GM12878 (cell line): ENCODE results near the gene SRRM5. TPM values are rescaled to one million over a fixed set of nuclear protein-coding genes. Genes with fewer than 3 reads are reported as not detected.

ENCODE experiments used
- BCL11A ChIP-seq: IDR thresholded peaks from 2 replicates; pipeline ENCODE4 v1.6.1; 2011; ENCODE audit warnings: low read depth, low read length
- BHLHE40 ChIP-seq, 2 experiments: fragments of 450-650 bp in 1 of 2; IDR thresholded peaks; 2 replicates each; pipeline ENCODE4 v1.6.1; 2011 to 2017; ENCODE audit warnings: low read depth in 2 of 2, borderline replicate concordance in 1 of 2, improper control_type of control experiment in 1 of 2, low read length in 1 of 2, mild to moderate bottlenecking in 1 of 2
- CBX3 ChIP-seq: fragments of 200-600 bp; sonication (generic); IDR thresholded peaks from 2 replicates; pipeline ENCODE4 v1.6.1; 2016; ENCODE audit warnings: low read depth, borderline replicate concordance
- CBX5 ChIP-seq: sonication (generic); IDR thresholded peaks from 2 replicates; pipeline ENCODE4 v1.6.1; 2016; ENCODE audit warnings: low read depth, moderate library complexity, mild to moderate bottlenecking, inconsistent platforms
- CHD2 ChIP-seq: IDR thresholded peaks from 2 replicates; pipeline ENCODE4 v1.6.1; 2011; ENCODE audit warnings: low read depth, low read length, improper control_type of control experiment, borderline replicate concordance
- EED ChIP-seq: sonication (generic); IDR thresholded peaks from 2 replicates; pipeline ENCODE4 v1.6.1; 2016; ENCODE audit warnings: antibody characterized with exemption, low read depth
- ETV6 ChIP-seq, 2 experiments: fragments of 450-650 bp in 1 of 2; IDR thresholded peaks in 1 of 2; conservative IDR thresholded peaks in 1 of 2; 2 replicates each; pipeline ENCODE4 v1.6.1; 2014; ENCODE audit warnings: antibody characterized with exemption in 1 of 2, borderline replicate concordance in 1 of 2, low read depth in 1 of 2, mild to moderate bottlenecking in 1 of 2, moderate library complexity in 1 of 2
- FOS ChIP-seq: IDR thresholded peaks from 3 replicates; pipeline ENCODE4 v1.6.1; 2011; ENCODE audit warnings: borderline replicate concordance; ENCODE audit not compliant: insufficient read length; ENCODE audit errors: extremely low read depth
- HCFC1 ChIP-seq: fragments of 150-350 bp; IDR thresholded peaks from 2 replicates; pipeline ENCODE4 v1.6.1; 2014; ENCODE audit warnings: low read length
- HDAC6 ChIP-seq: fragments of 200-600 bp; sonication (generic); IDR thresholded peaks from one replicate; pipeline ENCODE4 v1.8.0; 2017; ENCODE audit warnings: antibody characterized with exemption; ENCODE audit not compliant: unreplicated experiment
- HDGF ChIP-seq: fragments of 450-650 bp; IDR thresholded peaks from 2 replicates; pipeline ENCODE4 v1.6.1; 2016; ENCODE audit warnings: antibody characterized with exemption
- MYB ChIP-seq: fragments of 150-350 bp; IDR thresholded peaks from 2 replicates; pipeline ENCODE4 v1.6.1; 2014; ENCODE audit warnings: mild to moderate bottlenecking, low read depth, low read length, borderline replicate concordance
- NFIC ChIP-seq: IDR thresholded peaks from 2 replicates; pipeline ENCODE4 v1.6.1; 2012; ENCODE audit warnings: low read depth, mild to moderate bottlenecking, inconsistent platforms, low read length, moderate library complexity
- NR2F1 ChIP-seq: fragments of 450-650 bp; conservative IDR thresholded peaks from 2 replicates; pipeline ENCODE4 v1.6.1; 2017; ENCODE audit warnings: mild to moderate bottlenecking
- PAX5 ChIP-seq: IDR thresholded peaks from 2 replicates; pipeline ENCODE4 v1.6.1; 2011; ENCODE audit warnings: low read depth, low read length, borderline replicate concordance
- RAD51 ChIP-seq: fragments of 450-650 bp; IDR thresholded peaks from 2 replicates; pipeline ENCODE4 v1.6.1; 2016; ENCODE audit warnings: moderate library complexity, mild to moderate bottlenecking, inconsistent platforms
- RBBP5 ChIP-seq: fragments of 200-600 bp; sonication (generic); conservative IDR thresholded peaks from 2 replicates; pipeline ENCODE4 v1.6.1; 2016
- RFX5 ChIP-seq: IDR thresholded peaks from 2 replicates; pipeline ENCODE4 v1.6.1; 2011; ENCODE audit warnings: low read depth, low read length, improper control_type of control experiment
- SMAD1 ChIP-seq: fragments of 450-650 bp; IDR thresholded peaks from 2 replicates; pipeline ENCODE4 v1.6.1; 2018; ENCODE audit warnings: mild to moderate bottlenecking, low read depth; ENCODE audit not compliant: partially characterized antibody
- SPI1 ChIP-seq: IDR thresholded peaks from 2 replicates; pipeline ENCODE4 v1.6.1; 2011; ENCODE audit warnings: low read depth, mild to moderate bottlenecking, low read length, moderate library complexity, borderline replicate concordance; ENCODE audit not compliant: insufficient read depth
- polyA plus RNA-seq, 11 experiments: library from polyadenylated mRNA; depleted of rRNA in 4 of 11; unstranded in 6 of 11; stranded (reverse) in 5 of 11; fragments of >200 nt; fragmentation: Nextera tagmentation in 4 of 11; fragmentation: Illumina TruSeq in 1 of 11; extraction: Ambion mirVana in 4 of 11; extraction: Trizol in 1 of 11; gene quantifications; 1 replicate in 1 of 11; 2 replicates in 10 of 11; pipeline versions ENCODE4 v1.2.1 to v1.2.3, GENCODE V29; 2011 to 2016; ENCODE audit warnings: inconsistent platforms in 2 of 11, missing spikeins in 2 of 11, low read depth in 1 of 11
- total RNA-seq, 4 experiments: library from RNA; depleted of rRNA in 3 of 4; stranded (reverse); fragments of >200 nt in 3 of 4; fragmentation: Illumina TruSeq in 1 of 4; extraction: Trizol in 1 of 4; gene quantifications; 2 replicates each; pipeline versions ENCODE4 v1.2.1 to v1.2.3, GENCODE V29; 2013 to 2021
- TF ChIP-seq, protein P1 (sequence below): fragments of 450-650 bp; IDR thresholded peaks from 2 replicates; pipeline ENCODE4 v1.6.1; 2017; ENCODE audit warnings: mild to moderate bottlenecking, low read depth, inconsistent platforms; ENCODE audit not compliant: poor library complexity, severe bottlenecking
- TF ChIP-seq, protein P2 (sequence below): fragments of 450-650 bp; formaldehyde crosslinking; IDR thresholded peaks from 2 replicates; pipeline ENCODE4 v1.5.0; 2022; ENCODE audit warnings: mild to moderate bottlenecking, missing genetic modification characterization
- TF ChIP-seq, protein P3 (sequence below): fragments of 450-650 bp; formaldehyde crosslinking; IDR thresholded peaks from 2 replicates; pipeline ENCODE4 v1.4.0; 2020; ENCODE audit warnings: mild to moderate bottlenecking, moderate library complexity

SRRM5 gene
- total and polyA plus RNA-seq, 10 of the 15 experiments (the other 5 are each of a cell fraction or from before 2014, with no cell fraction given), result 0.06 to 0.38 (median 0.24) TPM; not detected in 2

DNA sequence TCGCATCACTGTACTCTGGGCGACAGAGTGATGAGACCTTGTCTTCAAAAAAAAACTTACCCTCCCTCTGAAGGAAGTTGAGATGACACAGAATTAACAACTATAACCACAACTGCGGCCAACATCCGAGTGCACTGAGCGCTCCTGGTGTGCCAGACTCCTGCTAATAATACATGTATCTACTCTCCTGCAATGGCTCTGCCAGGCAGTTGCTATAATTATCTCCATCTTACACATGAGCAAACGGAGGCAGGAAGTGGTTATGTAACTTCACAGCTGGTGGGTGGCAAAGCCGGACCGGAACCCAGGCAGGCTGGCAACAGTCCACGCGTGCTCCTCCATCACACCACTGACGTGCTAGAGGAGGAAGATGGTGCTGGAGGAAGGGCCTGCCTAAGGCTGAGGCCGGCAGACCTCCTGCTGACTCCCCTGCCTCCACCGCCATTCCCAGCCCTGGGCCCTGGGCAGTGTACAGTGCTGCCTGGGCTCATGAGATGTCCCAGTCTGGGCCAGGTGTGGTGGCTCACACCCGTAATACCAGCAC lies 49.1 kb upstream of the SRRM5 start (continued):
- TF ChIP-seq, protein P1, sequence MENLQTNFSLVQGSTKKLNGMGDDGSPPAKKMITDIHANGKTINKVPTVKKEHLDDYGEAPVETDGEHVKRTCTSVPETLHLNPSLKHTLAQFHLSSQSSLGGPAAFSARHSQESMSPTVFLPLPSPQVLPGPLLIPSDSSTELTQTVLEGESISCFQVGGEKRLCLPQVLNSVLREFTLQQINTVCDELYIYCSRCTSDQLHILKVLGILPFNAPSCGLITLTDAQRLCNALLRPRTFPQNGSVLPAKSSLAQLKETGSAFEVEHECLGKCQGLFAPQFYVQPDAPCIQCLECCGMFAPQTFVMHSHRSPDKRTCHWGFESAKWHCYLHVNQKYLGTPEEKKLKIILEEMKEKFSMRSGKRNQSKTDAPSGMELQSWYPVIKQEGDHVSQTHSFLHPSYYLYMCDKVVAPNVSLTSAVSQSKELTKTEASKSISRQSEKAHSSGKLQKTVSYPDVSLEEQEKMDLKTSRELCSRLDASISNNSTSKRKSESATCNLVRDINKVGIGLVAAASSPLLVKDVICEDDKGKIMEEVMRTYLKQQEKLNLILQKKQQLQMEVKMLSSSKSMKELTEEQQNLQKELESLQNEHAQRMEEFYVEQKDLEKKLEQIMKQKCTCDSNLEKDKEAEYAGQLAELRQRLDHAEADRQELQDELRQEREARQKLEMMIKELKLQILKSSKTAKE, result no peak
- TF ChIP-seq, protein P2, sequence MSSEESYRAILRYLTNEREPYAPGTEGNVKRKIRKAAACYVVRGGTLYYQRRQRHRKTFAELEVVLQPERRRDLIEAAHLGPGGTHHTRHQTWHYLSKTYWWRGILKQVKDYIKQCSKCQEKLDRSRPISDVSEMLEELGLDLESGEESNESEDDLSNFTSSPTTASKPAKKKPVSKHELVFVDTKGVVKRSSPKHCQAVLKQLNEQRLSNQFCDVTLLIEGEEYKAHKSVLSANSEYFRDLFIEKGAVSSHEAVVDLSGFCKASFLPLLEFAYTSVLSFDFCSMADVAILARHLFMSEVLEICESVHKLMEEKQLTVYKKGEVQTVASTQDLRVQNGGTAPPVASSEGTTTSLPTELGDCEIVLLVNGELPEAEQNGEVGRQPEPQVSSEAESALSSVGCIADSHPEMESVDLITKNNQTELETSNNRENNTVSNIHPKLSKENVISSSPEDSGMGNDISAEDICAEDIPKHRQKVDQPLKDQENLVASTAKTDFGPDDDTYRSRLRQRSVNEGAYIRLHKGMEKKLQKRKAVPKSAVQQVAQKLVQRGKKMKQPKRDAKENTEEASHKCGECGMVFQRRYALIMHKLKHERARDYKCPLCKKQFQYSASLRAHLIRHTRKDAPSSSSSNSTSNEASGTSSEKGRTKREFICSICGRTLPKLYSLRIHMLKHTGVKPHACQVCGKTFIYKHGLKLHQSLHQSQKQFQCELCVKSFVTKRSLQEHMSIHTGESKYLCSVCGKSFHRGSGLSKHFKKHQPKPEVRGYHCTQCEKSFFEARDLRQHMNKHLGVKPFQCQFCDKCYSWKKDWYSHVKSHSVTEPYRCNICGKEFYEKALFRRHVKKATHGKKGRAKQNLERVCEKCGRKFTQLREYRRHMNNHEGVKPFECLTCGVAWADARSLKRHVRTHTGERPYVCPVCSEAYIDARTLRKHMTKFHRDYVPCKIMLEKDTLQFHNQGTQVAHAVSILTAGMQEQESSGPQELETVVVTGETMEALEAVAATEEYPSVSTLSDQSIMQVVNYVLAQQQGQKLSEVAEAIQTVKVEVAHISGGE (CRISPR knock-in tag), result no peak
- TF ChIP-seq EED, result peak; percentile 59; the same call in 1 of the 2 replicates
- TF ChIP-seq CBX3, result no peak
- TF ChIP-seq BCL11A, result no peak
- TF ChIP-seq, protein P3, sequence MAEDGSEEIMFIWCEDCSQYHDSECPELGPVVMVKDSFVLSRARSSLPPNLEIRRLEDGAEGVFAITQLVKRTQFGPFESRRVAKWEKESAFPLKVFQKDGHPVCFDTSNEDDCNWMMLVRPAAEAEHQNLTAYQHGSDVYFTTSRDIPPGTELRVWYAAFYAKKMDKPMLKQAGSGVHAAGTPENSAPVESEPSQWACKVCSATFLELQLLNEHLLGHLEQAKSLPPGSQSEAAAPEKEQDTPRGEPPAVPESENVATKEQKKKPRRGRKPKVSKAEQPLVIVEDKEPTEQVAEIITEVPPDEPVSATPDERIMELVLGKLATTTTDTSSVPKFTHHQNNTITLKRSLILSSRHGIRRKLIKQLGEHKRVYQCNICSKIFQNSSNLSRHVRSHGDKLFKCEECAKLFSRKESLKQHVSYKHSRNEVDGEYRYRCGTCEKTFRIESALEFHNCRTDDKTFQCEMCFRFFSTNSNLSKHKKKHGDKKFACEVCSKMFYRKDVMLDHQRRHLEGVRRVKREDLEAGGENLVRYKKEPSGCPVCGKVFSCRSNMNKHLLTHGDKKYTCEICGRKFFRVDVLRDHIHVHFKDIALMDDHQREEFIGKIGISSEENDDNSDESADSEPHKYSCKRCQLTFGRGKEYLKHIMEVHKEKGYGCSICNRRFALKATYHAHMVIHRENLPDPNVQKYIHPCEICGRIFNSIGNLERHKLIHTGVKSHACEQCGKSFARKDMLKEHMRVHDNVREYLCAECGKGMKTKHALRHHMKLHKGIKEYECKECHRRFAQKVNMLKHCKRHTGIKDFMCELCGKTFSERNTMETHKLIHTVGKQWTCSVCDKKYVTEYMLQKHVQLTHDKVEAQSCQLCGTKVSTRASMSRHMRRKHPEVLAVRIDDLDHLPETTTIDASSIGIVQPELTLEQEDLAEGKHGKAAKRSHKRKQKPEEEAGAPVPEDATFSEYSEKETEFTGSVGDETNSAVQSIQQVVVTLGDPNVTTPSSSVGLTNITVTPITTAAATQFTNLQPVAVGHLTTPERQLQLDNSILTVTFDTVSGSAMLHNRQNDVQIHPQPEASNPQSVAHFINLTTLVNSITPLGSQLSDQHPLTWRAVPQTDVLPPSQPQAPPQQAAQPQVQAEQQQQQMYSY, result no peak
- no peak for TF ChIP-seq HDAC6
- TF ChIP-seq RAD51, result no peak
- TF ChIP-seq HCFC1, result no peak
- TF ChIP-seq ETV6 (conservative IDR thresholded peaks at IDR 0.05 in 1 of 2, IDR thresholded peaks at IDR 0.05 in 1 of 2; ENCODE audit: borderline replicate concordance in 1 of 2, low read depth in 1 of 2), result no peak
- TF ChIP-seq FOS, result no peak
- no peak for TF ChIP-seq CHD2
- no peak for TF ChIP-seq MYB
- TF ChIP-seq PAX5, result no peak
- no peak for TF ChIP-seq SMAD1
- TF ChIP-seq NFIC, result no peak
- TF ChIP-seq HDGF, result no peak
- TF ChIP-seq CBX5, result no peak
- TF ChIP-seq NR2F1, result no peak
- no peak; the same call in 1 of the 2 replicates for TF ChIP-seq SPI1
- TF ChIP-seq BHLHE40 (IDR thresholded peaks at IDR 0.05; ENCODE audit: borderline replicate concordance in 1 of 2, low read depth in 2 of 2, low read length in 1 of 2), result peak in 1 of 2 experiments; percentile 74; a peak in 3 of 4 replicates
- no peak for TF ChIP-seq RBBP5
- TF ChIP-seq RFX5, result no peak
